Uterus (tissue), 2 donors: ENCODE results near the gene NXPE3.

ENCODE experiments used
- POLR2A ChIP-seq, 2 donors: fragments of 450-650 bp; IDR thresholded peaks; one replicate each; pipeline ENCODE4 v1.6.1; 2016; ENCODE audit warnings: antibody characterized with exemption in 2 of 2, mild to moderate bottlenecking in 1 of 2, moderate library complexity in 1 of 2
- TF ChIP-seq, protein P1 (sequence below), 4 experiments: fragments of 200-600 bp in 2 of 4; fragments of 450-650 bp in 2 of 4; sonication (generic) in 2 of 4; IDR thresholded peaks; one replicate each; pipeline ENCODE4 v1.5.1; 2016 to 2019; ENCODE audit warnings: antibody characterized with exemption in 4 of 4, mild to moderate bottlenecking in 2 of 4, moderate library complexity in 1 of 4

DNA sequence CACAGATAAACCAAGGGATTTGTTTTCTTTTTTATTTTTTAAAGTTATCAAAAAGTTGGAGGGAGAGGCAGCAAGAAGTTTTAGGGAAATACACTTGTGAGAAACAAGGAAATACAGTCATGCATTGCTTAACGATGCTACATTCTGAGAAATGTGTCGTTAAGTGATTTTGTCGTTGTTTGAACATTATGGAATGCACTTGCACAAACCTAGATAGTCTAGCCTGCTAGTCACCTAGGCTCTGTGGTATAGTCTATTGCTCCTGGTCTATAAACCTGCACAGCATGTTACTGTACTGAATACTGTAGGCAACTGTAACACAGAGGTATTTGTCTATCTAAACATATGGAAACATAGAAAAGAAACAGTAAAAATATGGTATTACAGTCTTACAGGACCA, 68.3 kb downstream of the NXPE3 start:
- TF ChIP-seq, protein P1, sequence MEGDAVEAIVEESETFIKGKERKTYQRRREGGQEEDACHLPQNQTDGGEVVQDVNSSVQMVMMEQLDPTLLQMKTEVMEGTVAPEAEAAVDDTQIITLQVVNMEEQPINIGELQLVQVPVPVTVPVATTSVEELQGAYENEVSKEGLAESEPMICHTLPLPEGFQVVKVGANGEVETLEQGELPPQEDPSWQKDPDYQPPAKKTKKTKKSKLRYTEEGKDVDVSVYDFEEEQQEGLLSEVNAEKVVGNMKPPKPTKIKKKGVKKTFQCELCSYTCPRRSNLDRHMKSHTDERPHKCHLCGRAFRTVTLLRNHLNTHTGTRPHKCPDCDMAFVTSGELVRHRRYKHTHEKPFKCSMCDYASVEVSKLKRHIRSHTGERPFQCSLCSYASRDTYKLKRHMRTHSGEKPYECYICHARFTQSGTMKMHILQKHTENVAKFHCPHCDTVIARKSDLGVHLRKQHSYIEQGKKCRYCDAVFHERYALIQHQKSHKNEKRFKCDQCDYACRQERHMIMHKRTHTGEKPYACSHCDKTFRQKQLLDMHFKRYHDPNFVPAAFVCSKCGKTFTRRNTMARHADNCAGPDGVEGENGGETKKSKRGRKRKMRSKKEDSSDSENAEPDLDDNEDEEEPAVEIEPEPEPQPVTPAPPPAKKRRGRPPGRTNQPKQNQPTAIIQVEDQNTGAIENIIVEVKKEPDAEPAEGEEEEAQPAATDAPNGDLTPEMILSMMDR (IDR thresholded peaks at IDR 0.05) = no peak
- no peak for TF ChIP-seq POLR2A (IDR thresholded peaks at IDR 0.05)
